ENCODE measurements around the gene JAK2.

DNA sequence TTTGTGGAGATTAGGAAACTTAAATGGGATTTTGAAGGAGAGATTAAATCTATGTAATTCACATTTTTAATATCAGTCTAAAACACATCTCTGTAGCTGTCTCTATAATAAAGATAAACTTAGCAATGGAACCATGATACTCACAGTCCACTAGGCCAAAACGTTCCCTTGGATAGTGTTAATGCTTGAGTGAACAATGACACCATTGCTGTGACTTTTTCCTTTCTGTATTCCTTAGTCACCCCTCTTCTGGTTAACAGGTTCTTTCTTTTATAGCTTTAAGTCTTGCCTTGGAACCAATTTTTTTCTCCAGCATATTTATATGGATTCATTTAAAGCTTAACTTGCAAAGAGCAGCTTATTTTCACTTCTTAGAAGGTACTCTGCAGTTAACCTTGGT lies 137.0 kb downstream of the JAK2 start:
- TF ChIP-seq, protein P1, sequence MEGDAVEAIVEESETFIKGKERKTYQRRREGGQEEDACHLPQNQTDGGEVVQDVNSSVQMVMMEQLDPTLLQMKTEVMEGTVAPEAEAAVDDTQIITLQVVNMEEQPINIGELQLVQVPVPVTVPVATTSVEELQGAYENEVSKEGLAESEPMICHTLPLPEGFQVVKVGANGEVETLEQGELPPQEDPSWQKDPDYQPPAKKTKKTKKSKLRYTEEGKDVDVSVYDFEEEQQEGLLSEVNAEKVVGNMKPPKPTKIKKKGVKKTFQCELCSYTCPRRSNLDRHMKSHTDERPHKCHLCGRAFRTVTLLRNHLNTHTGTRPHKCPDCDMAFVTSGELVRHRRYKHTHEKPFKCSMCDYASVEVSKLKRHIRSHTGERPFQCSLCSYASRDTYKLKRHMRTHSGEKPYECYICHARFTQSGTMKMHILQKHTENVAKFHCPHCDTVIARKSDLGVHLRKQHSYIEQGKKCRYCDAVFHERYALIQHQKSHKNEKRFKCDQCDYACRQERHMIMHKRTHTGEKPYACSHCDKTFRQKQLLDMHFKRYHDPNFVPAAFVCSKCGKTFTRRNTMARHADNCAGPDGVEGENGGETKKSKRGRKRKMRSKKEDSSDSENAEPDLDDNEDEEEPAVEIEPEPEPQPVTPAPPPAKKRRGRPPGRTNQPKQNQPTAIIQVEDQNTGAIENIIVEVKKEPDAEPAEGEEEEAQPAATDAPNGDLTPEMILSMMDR (IDR thresholded peaks at IDR 0.05; ENCODE audit: insufficient read depth, low read length): no peak
- TF ChIP-seq GABPA (IDR thresholded peaks at IDR 0.05; ENCODE audit: low read depth) (no peak), REST (IDR thresholded peaks at IDR 0.05; ENCODE audit: insufficient replicate concordance, low read depth) (no peak)
